Endothelial cell of umbilical vein (primary cell): ENCODE data around the gene TMEM121B.

ENCODE experiments used
- EZH2 ChIP-seq: IDR thresholded peaks from 2 replicates; pipeline ENCODE4 v1.6.1; 2012; ENCODE audit warnings: borderline replicate concordance, low read depth, mild to moderate bottlenecking, moderate library complexity, low read length, inconsistent platforms; ENCODE audit not compliant: severe bottlenecking
- MYC ChIP-seq: IDR thresholded peaks from one replicate; pipeline ENCODE4 v1.6.1; 2011; ENCODE audit warnings: mild to moderate bottlenecking, low read depth, low read length
- POLR2A ChIP-seq: IDR thresholded peaks from 2 replicates; pipeline ENCODE4 v1.6.1; 2012; ENCODE audit warnings: low read depth, mild to moderate bottlenecking, control low read depth, low read length
- POLR2AphosphoS5 ChIP-seq: IDR thresholded peaks from 2 replicates; pipeline ENCODE4 v1.6.1; 2012; ENCODE audit warnings: low read depth, mild to moderate bottlenecking, control low read depth, low read length, moderate library complexity; ENCODE audit not compliant: insufficient read depth
- TF ChIP-seq, protein P1 (sequence below), 2 donors: IDR thresholded peaks; 1 replicate in 1 of 2; 2 replicates in 1 of 2; pipeline ENCODE4 v1.5.1; 2011; ENCODE audit warnings: low read length in 2 of 2, mild to moderate bottlenecking in 2 of 2, moderate library complexity in 2 of 2, control low read depth in 1 of 2, inconsistent platforms in 1 of 2, low read depth in 1 of 2; ENCODE audit not compliant: insufficient read depth in 1 of 2; ENCODE audit errors: extremely low read depth in 1 of 2
- TF ChIP-seq, protein P2 (sequence below): IDR thresholded peaks from 2 replicates; pipeline ENCODE4 v1.6.1; 2011; ENCODE audit not compliant: insufficient read depth, insufficient read length

DNA sequence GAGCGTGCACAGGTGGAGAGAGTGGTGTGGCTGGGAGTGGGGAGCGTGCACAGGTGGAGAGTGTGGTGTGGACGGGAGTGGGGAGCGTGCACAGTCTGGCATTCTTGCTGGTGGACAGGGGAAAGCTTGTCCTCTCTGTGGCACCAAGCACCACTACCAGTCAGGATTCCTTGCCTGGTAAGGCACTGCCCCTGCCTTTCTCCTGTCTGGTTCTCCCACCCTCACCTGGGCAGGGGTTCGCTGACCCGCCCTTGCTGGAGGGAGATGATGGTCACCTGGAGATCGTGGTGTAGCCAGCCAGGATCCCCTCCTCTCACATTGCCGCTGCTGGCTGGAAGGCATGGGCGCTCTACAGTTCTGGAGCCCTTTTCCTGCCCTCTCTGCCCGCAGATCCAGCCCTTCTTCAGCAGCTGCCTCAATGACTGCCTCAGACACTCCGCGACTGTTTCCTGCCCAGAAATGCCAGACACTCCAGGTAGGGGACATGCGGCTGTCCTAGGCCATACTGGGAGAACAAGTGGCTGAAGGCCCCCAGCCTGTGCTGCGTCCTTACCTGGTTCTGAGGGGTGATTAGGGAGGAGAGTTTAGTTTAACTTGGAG lies 16.7 kb downstream of the TMEM121B start:
- TF ChIP-seq, protein P1, sequence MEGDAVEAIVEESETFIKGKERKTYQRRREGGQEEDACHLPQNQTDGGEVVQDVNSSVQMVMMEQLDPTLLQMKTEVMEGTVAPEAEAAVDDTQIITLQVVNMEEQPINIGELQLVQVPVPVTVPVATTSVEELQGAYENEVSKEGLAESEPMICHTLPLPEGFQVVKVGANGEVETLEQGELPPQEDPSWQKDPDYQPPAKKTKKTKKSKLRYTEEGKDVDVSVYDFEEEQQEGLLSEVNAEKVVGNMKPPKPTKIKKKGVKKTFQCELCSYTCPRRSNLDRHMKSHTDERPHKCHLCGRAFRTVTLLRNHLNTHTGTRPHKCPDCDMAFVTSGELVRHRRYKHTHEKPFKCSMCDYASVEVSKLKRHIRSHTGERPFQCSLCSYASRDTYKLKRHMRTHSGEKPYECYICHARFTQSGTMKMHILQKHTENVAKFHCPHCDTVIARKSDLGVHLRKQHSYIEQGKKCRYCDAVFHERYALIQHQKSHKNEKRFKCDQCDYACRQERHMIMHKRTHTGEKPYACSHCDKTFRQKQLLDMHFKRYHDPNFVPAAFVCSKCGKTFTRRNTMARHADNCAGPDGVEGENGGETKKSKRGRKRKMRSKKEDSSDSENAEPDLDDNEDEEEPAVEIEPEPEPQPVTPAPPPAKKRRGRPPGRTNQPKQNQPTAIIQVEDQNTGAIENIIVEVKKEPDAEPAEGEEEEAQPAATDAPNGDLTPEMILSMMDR (IDR thresholded peaks at IDR 0.05; ENCODE audit: extremely low read depth in 1 of 2, insufficient read depth in 1 of 2, low read depth in 1 of 2, low read length in 2 of 2) = no peak
- TF ChIP-seq EZH2 (no peak), POLR2A (no peak), POLR2AphosphoS5 (no peak), MYC (no peak)
- TF ChIP-seq, protein P2, sequence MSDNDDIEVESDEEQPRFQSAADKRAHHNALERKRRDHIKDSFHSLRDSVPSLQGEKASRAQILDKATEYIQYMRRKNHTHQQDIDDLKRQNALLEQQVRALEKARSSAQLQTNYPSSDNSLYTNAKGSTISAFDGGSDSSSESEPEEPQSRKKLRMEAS = no peak
